PC-3 (cell line): Measurements from ENCODE around the gene IL20. TPM values are rescaled to one million over a fixed set of nuclear protein-coding genes. Genes with fewer than 3 reads are reported as not detected.

Experiments used
- ATAC-seq: fragments of 200-7000 bp; cut with Tn5 transposase; 2 replicates; pipeline ENCODE4 v1.9.1; 2020; ENCODE audit warnings: mild to moderate bottlenecking, moderate library complexity
- BruUV-seq: library from RNA; stranded (reverse); fragments of 400-500 nt; replicated peaks from 2 replicates; lab custom pipeline; 2021; lab: Mats Ljungman, UMichigan
- CTCF ChIA-PET: fragments of 300-600 bp; sonication (Branson Sonifier 250); formaldehyde crosslinking; loops from one replicate; lab custom pipeline; 2022; ENCODE audit warnings: antibody characterized with exemption; lab: Charles Lee
- POLR2A ChIA-PET: fragments of 300-600 bp; sonication (Branson Sonifier 250); formaldehyde crosslinking; loops from one replicate; lab custom pipeline; 2022; ENCODE audit warnings: antibody characterized with exemption; ENCODE audit not compliant: unreplicated experiment; lab: Charles Lee
- DNase-seq: peaks from one replicate; pipeline ENCODE4 v3.0.0-alpha.2; 2015
- H2AFZ ChIP-seq: fragments of 300-600 bp; sonication (generic); 2 replicates; pipeline ENCODE4 v1.6.0; 2016; ENCODE audit warnings: antibody characterized with exemption, low read length
- H3F3A ChIP-seq: fragments of 300-600 bp; sonication (generic); one replicate; pipeline ENCODE4 v1.6.0; 2017; ENCODE audit warnings: antibody characterized with exemption, low read length, control low read depth, mild to moderate bottlenecking; ENCODE audit not compliant: unreplicated experiment
- H3K27ac ChIP-seq: fragments of 300-600 bp; sonication (generic); 2 replicates; pipeline ENCODE4 v1.5.1; 2016; ENCODE audit warnings: mild to moderate bottlenecking, low read length
- H3K27me3 ChIP-seq: fragments of 300-600 bp; sonication (generic); 2 replicates; pipeline ENCODE4 v1.6.1; 2016; ENCODE audit warnings: low read length, mixed read lengths
- H3K36me3 ChIP-seq: fragments of 300-600 bp; sonication (generic); 2 replicates; pipeline ENCODE4 v1.6.1; 2016; ENCODE audit warnings: low read depth, mixed run types, low read length, mixed read lengths
- H3K4me1 ChIP-seq: fragments of 300-600 bp; sonication (generic); 2 replicates; pipeline ENCODE4 v1.5.1; 2016; ENCODE audit warnings: low read length; ENCODE audit not compliant: insufficient read depth
- H3K4me2 ChIP-seq: fragments of 300-600 bp; sonication (generic); 2 replicates; pipeline ENCODE4 v1.6.0; 2016; ENCODE audit warnings: low read length
- H3K4me3 ChIP-seq: fragments of 300-600 bp; sonication (generic); 2 replicates; pipeline ENCODE4 v1.5.1; 2016; ENCODE audit warnings: mild to moderate bottlenecking, low read length, mixed read lengths
- H3K79me2 ChIP-seq: fragments of 300-600 bp; sonication (generic); 2 replicates; pipeline ENCODE4 v1.6.1; 2017; ENCODE audit warnings: low read length, mixed read lengths
- H3K9ac ChIP-seq: fragments of 300-600 bp; sonication (generic); 2 replicates; pipeline ENCODE4 v1.6.0; 2016; ENCODE audit warnings: mild to moderate bottlenecking, low read length
- H3K9me2 ChIP-seq: fragments of 300-600 bp; sonication (generic); replicated peaks from 2 replicates; pipeline ENCODE4 v1.6.1; 2016; ENCODE audit warnings: mixed run types, low read length, mixed read lengths
- H3K9me3 ChIP-seq: fragments of 300-600 bp; sonication (generic); 2 replicates; pipeline ENCODE4 v1.6.1; 2016; ENCODE audit warnings: low read length, mixed read lengths
- H4K20me1 ChIP-seq: fragments of 300-600 bp; sonication (generic); 2 replicates; pipeline ENCODE4 v1.6.1; 2016; ENCODE audit warnings: low read length, mixed read lengths
- CTCF ChIP-seq: fragments of 300-600 bp; sonication (generic); conservative IDR thresholded peaks from 2 replicates; pipeline ENCODE4 v1.5.1; 2017; ENCODE audit warnings: antibody characterized with exemption, low read depth, mild to moderate bottlenecking, low read length
- EZH2 ChIP-seq: fragments of 300-600 bp; sonication (generic); IDR thresholded peaks from one replicate; pipeline ENCODE4 v1.6.1; 2017; ENCODE audit warnings: antibody characterized with exemption, mild to moderate bottlenecking, low read length; ENCODE audit not compliant: unreplicated experiment
- EZH2phosphoT487 ChIP-seq: fragments of 300-600 bp; sonication (generic); IDR thresholded peaks from 2 replicates; pipeline ENCODE4 v1.6.1; 2018; ENCODE audit warnings: mild to moderate bottlenecking, antibody characterized with exemption, low read length, borderline replicate concordance
- intact Hi-C: fragments of 100-400 bp; cut with micrococcal nuclease; formaldehyde crosslinking; loops from 2 replicates; pipeline ENCODE4 v1.9.0; 2023
- total RNA-seq: library from RNA; depleted of rRNA; stranded (reverse); fragments of >200 nt; gene quantifications from 2 replicates; pipeline ENCODE4 v1.2.3, GENCODE V29; 2014

IL20 gene
- total RNA-seq, 1 experiment from 2014 or later, result not detected

- H4K20me1 ChIP-seq, result no peaks in the 10 kb centered on the region
- CTCF ChIA-PET, result interaction anchor here (0.7 kb wide), 1 partner anchor 26 kb away, joined by 4 read pairs; no protein-coding TSS in a partner anchor
- no peaks in the 10 kb centered on the region for H3K27me3 ChIP-seq
- no peak overlapping the region for H2AFZ ChIP-seq
- BruUV-seq, result no TSS peak
- H3F3A ChIP-seq, result no peaks in the 10 kb centered on the region
- H3K4me3 ChIP-seq, result no peak overlapping the region
- ATAC-seq (no peak), DNase-seq (no peak)
- POLR2A ChIA-PET, result interaction anchor here (0.7 kb wide), 1 partner anchor 139 kb away, joined by 5 read pairs; no protein-coding TSS in a partner anchor
- TF ChIP-seq EZH2phosphoT487 (no peak), EZH2 (no peak), CTCF (no peak)
- H3K9ac ChIP-seq, result no peak overlapping the region
- intact Hi-C loops, result no loop called here
- peaks cover 11% of the 10 kb centered on the region for H3K9me3 ChIP-seq
- no peak overlapping the region for H3K4me2 ChIP-seq
- H3K9me2 ChIP-seq, result no peaks in the 10 kb centered on the region
- H3K27ac ChIP-seq, result no peak overlapping the region
- no peaks in the 10 kb centered on the region for H3K36me3 ChIP-seq
- H3K4me1 ChIP-seq, result peaks cover 15% of the 10 kb centered on the region
- no peaks in the 10 kb centered on the region for H3K79me2 ChIP-seq
These were observed 17.7 kb downstream of the IL20 start for GRCh38 chr1:206883160-206883559.

GRCh38 chr1:206883876-206884275 lies 18.5 kb downstream of the IL20 start:
- Histone ChIP-seq H3K9ac (no peak overlapping the region), H3K36me3 (no peaks in the 10 kb centered on the region), H3K27me3 (no peaks in the 10 kb centered on the region), H3K9me2 (no peaks in the 10 kb centered on the region), H3K4me3 (no peak overlapping the region), H3F3A (no peaks in the 10 kb centered on the region), H2AFZ (no peak overlapping the region), H3K27ac (no peak overlapping the region), H3K4me1 (peaks cover 19% of the 10 kb centered on the region), H4K20me1 (no peaks in the 10 kb centered on the region), H3K9me3 (0 out of 2 replicates have a peak, but pooled peaks cover 4% of the 10 kb centered on the region), H3K79me2 (no peaks in the 10 kb centered on the region), H3K4me2 (no peak overlapping the region)
- intact Hi-C loops, result no loop called here
- no peak for TF ChIP-seq EZH2
- no peak for TF ChIP-seq CTCF
- TF ChIP-seq EZH2phosphoT487, result no peak
- CTCF ChIA-PET, result interaction anchor here (0.7 kb wide), 1 partner anchor 25 kb away, joined by 4 read pairs; no protein-coding TSS in a partner anchor
- no peak for ATAC-seq
- no peak for DNase-seq
- POLR2A ChIA-PET, result interaction anchor here (0.7 kb wide), 1 partner anchor 139 kb away, joined by 5 read pairs; no protein-coding TSS in a partner anchor
- BruUV-seq, result no TSS peak

- Histone ChIP-seq H4K20me1 (no peaks in the 10 kb centered on the region), H3K9me2 (no peaks in the 10 kb centered on the region), H3F3A (peaks cover 5% of the 10 kb centered on the region), H3K27me3 (no peaks in the 10 kb centered on the region), H2AFZ (no peak overlapping the region), H3K4me1 (peaks cover 34% of the 10 kb centered on the region), H3K79me2 (no peaks in the 10 kb centered on the region), H3K4me2 (no peak overlapping the region), H3K4me3 (no peak overlapping the region), H3K27ac (no peak overlapping the region), H3K36me3 (no peaks in the 10 kb centered on the region), H3K9me3 (no peaks in the 10 kb centered on the region), H3K9ac (no peak overlapping the region)
- TF ChIP-seq EZH2phosphoT487 (no peak), CTCF (no peak)
- intact Hi-C loops, result no loop called here
- BruUV-seq, result no TSS peak
- ATAC-seq (no peak), DNase-seq (no peak)
- CTCF ChIA-PET, result no interaction called here
- POLR2A ChIA-PET, result interaction anchor here (0.6 kb wide), 1 partner anchor 24 kb away, joined by 3 read pairs; no protein-coding TSS in a partner anchor
These were observed 20.1 kb downstream of the IL20 start for GRCh38 chr1:206885341-206886060.
